IMR-90 (cell line): ENCODE results near the gene PCDHA8. TPM values are rescaled to one million over a fixed set of nuclear protein-coding genes. Genes with fewer than 3 reads are reported as not detected.

Experiments
- ATAC-seq: fragments of 200-7000 bp; cut with Tn5 transposase; 2 replicates; pipeline ENCODE4 v1.9.1; 2020; ENCODE audit warnings: low read depth, mild to moderate bottlenecking, moderate library complexity
- BruUV-seq: library from RNA; stranded (reverse); fragments of 400-500 nt; replicated peaks from 2 replicates; lab custom pipeline; 2021; lab: Mats Ljungman, UMichigan
- CTCF ChIA-PET: fragments of 300-600 bp; formaldehyde crosslinking; extraction: SDS; loops from one replicate; lab custom pipeline; 2021; ENCODE audit warnings: antibody characterized with exemption; lab: Yijun Ruan, JAX
- POLR2A ChIA-PET: fragments of 300-600 bp; sonication (Branson Sonifier 250); formaldehyde crosslinking; loops from one replicate; lab custom pipeline; 2022; ENCODE audit warnings: antibody characterized with exemption; ENCODE audit not compliant: unreplicated experiment; lab: Charles Lee
- DNase-seq: peaks from one replicate; pipeline ENCODE4 v3.0.0; 2013
- H2AFZ ChIP-seq: replicated peaks from 2 replicates; pipeline ENCODE3; 2013; ENCODE audit warnings: low read length, mild to moderate bottlenecking; ENCODE audit not compliant: poor library complexity
- H2AK5ac ChIP-seq: 2 replicates; pipeline ENCODE4 v1.6.1; 2013; ENCODE audit warnings: low read depth, low read length, inconsistent platforms
- H2AK9ac ChIP-seq: replicated peaks from 2 replicates; pipeline ENCODE3; 2013; ENCODE audit warnings: mild to moderate bottlenecking, low read depth, low read length, moderate library complexity; ENCODE audit not compliant: poor library complexity
- H2BK120ac ChIP-seq: 2 replicates; pipeline ENCODE4 v1.6.1; 2013; ENCODE audit warnings: low read depth, low read length, inconsistent platforms
- H2BK15ac ChIP-seq: 3 replicates; pipeline ENCODE4 v1.6.1; 2013; ENCODE audit warnings: low read depth, low read length, inconsistent platforms
- H2BK20ac ChIP-seq: 2 replicates; pipeline ENCODE4 v1.6.1; 2013; ENCODE audit warnings: low read depth, mild to moderate bottlenecking, inconsistent platforms, low read length, moderate library complexity
- H2BK5ac ChIP-seq: 2 replicates; pipeline ENCODE4 v1.6.1; 2013; ENCODE audit warnings: mild to moderate bottlenecking, low read depth, low read length, inconsistent platforms; ENCODE audit not compliant: poor library complexity, severe bottlenecking
- H3K14ac ChIP-seq: replicated peaks from 2 replicates; pipeline ENCODE4 v1.6.1; 2013; ENCODE audit warnings: low read depth, low read length, inconsistent platforms
- H3K18ac ChIP-seq: 2 replicates; pipeline ENCODE4 v1.6.1; 2013; ENCODE audit warnings: low read depth, low read length, control low read depth
- H3K23ac ChIP-seq: 2 replicates; pipeline ENCODE4 v1.6.1; 2013; ENCODE audit warnings: low read depth, low read length, inconsistent platforms
- H3K27ac ChIP-seq: 2 replicates; pipeline ENCODE4 v1.5.1; 2013; ENCODE audit warnings: mild to moderate bottlenecking, control low read depth, low read length; ENCODE audit not compliant: insufficient read depth
- H3K27me3 ChIP-seq: 2 replicates; pipeline ENCODE4 v1.6.1; 2013; ENCODE audit warnings: low read length; ENCODE audit not compliant: control insufficient read depth, insufficient read depth
- H3K36me3 ChIP-seq: 2 replicates; pipeline ENCODE4 v1.6.1; 2013; ENCODE audit warnings: low read length, mixed read lengths; ENCODE audit not compliant: control insufficient read depth, insufficient read depth
- H3K4ac ChIP-seq: 2 replicates; pipeline ENCODE4 v1.6.1; 2013; ENCODE audit warnings: low read depth, low read length, inconsistent platforms
- H3K4me1 ChIP-seq: 2 replicates; pipeline ENCODE4 v1.6.1; 2013; ENCODE audit warnings: low read length, mixed read lengths; ENCODE audit not compliant: control insufficient read depth, insufficient read depth
- H3K4me2 ChIP-seq: 2 replicates; pipeline ENCODE4 v1.6.1; 2013; ENCODE audit warnings: low read depth, mild to moderate bottlenecking, control low read depth, low read length, moderate library complexity
- H3K4me3 ChIP-seq: 2 replicates; pipeline ENCODE4 v1.5.1; 2013; ENCODE audit warnings: low read depth, mild to moderate bottlenecking, control low read depth, low read length, moderate library complexity; ENCODE audit not compliant: insufficient read depth
- H3K56ac ChIP-seq: 2 replicates; pipeline ENCODE4 v1.6.1; 2013; ENCODE audit warnings: low read length, inconsistent platforms; ENCODE audit not compliant: insufficient read depth; ENCODE audit errors: extremely low read depth
- H3K79me1 ChIP-seq, 2 experiments: 2 replicates each; pipeline ENCODE4 v1.6.1; 2013; ENCODE audit warnings: low read length in 2 of 2, inconsistent platforms in 1 of 2, low read depth in 1 of 2
- H3K9ac ChIP-seq: 2 replicates; pipeline ENCODE4 v1.6.1; 2013; ENCODE audit warnings: low read depth, low read length, control low read depth
- H3K9me1 ChIP-seq: 2 replicates; pipeline ENCODE4 v1.6.1; 2013; ENCODE audit warnings: low read length, inconsistent platforms; ENCODE audit not compliant: insufficient read depth
- H3K9me3 ChIP-seq: 2 replicates; pipeline ENCODE4 v1.6.1; 2013; ENCODE audit warnings: low read length; ENCODE audit not compliant: control insufficient read depth, insufficient read depth
- H4K20me1 ChIP-seq: 2 replicates; pipeline ENCODE4 v1.6.1; 2013; ENCODE audit warnings: low read length, inconsistent platforms; ENCODE audit not compliant: insufficient read depth
- H4K5ac ChIP-seq: 2 replicates; pipeline ENCODE4 v1.6.1; 2013; ENCODE audit warnings: mild to moderate bottlenecking, low read depth, low read length, control low read depth
- H4K8ac ChIP-seq, 2 experiments: 2 replicates each; pipeline ENCODE4 v1.6.1; 2013; ENCODE audit warnings: low read depth in 2 of 2, low read length in 2 of 2, control low read depth in 1 of 2, inconsistent platforms in 1 of 2
- H4K91ac ChIP-seq: 2 replicates; pipeline ENCODE4 v1.6.1; 2013; ENCODE audit warnings: low read depth, low read length, inconsistent platforms; ENCODE audit not compliant: insufficient read depth
- BHLHE40 ChIP-seq: fragments of 150-350 bp; IDR thresholded peaks from 2 replicates; pipeline ENCODE4 v1.6.1; 2016; ENCODE audit warnings: mild to moderate bottlenecking, low read depth, low read length
- MAFK ChIP-seq: IDR thresholded peaks from 2 replicates; pipeline ENCODE4 v1.6.1; 2012; ENCODE audit warnings: low read depth, low read length, improper control_type of control experiment
- WGBS, 2 experiments: methylation state at CpG; one replicate each; pipeline versions ENCODE4 v1.1.5 to v1.1.7; 2013; ENCODE audit warnings: missing lambda C conversion rate in 2 of 2; ENCODE audit not compliant: insufficient read length in 1 of 2; ENCODE audit errors: extremely low coverage in 2 of 2; 5-methylcytosine and 5-hydroxymethylcytosine counted together
- dilution Hi-C: fragments of 300-500 bp; cut with HindIII; formaldehyde crosslinking; loops from one replicate; pipeline ENCODE4 v1.14.3; 2018; ENCODE audit warnings: low sequenced_read_pairs; ENCODE audit not compliant: unreplicated experiment
- in situ Hi-C: fragments of 300-500 bp; cut with MboI; formaldehyde crosslinking; loops from 3 replicates; pipeline ENCODE4 v1.14.3; 2019; ENCODE audit warnings: low sequenced_read_pairs, inconsistent platforms, mixed read lengths
- intact Hi-C: fragments of 100-400 bp; cut with micrococcal nuclease; formaldehyde crosslinking; loops from 2 replicates; pipeline ENCODE4 v1.10.0; 2022
- polyA plus RNA-seq, 3 experiments: library from polyadenylated mRNA; depleted of rRNA; stranded (reverse); fragments of >200 nt; gene quantifications; 2 replicates each; pipeline ENCODE4 v1.2.3, GENCODE V29; 2012; ENCODE audit warnings: low replicate concordance in 1 of 3
- total RNA-seq: library from RNA; depleted of rRNA; stranded (reverse); fragments of >200 nt; gene quantifications from 2 replicates; pipeline ENCODE4 v1.2.3, GENCODE V29; 2012

The PCDHA8 gene
- total and polyA plus RNA-seq, 2 of the 4 experiments (the other 2 are of a cell fraction) = under 0.01 to 0.02 TPM

GRCh38 chr5:140796718-140797095, 44.3 kb upstream of the PCDHA8 start:
- Histone ChIP-seq H3K9me1 (no peaks in the 10 kb centered on the region), H4K5ac (no peak overlapping the region), H3K56ac (no peak overlapping the region), H3K27ac (no peak overlapping the region), H3K18ac (no peak overlapping the region), H3K4me3 (no peak overlapping the region), H3K9ac (no peak overlapping the region), H3K4me2 (no peak overlapping the region), H4K20me1 (no peaks in the 10 kb centered on the region), H3K27me3 (no peaks in the 10 kb centered on the region), H2BK5ac (no peak overlapping the region), H3K79me1 (no peaks in the 10 kb centered on the region), H2BK120ac (no peak overlapping the region), H3K9me3 (peaks cover 19% of the 10 kb centered on the region), H3K4me1 (no peaks in the 10 kb centered on the region), H3K4ac (no peak overlapping the region), H2AFZ (no peak overlapping the region), H2BK15ac (no peak overlapping the region), H2AK9ac (no peak overlapping the region), H3K36me3 (no peaks in the 10 kb centered on the region), H4K91ac (no peak overlapping the region), H4K8ac (no peak overlapping the region), H2BK20ac (no peak overlapping the region), H3K23ac (no peak overlapping the region), H3K14ac (no peak overlapping the region), H2AK5ac (no peak overlapping the region)
- intact Hi-C loops = no loop called here
- DNase-seq (no peak), ATAC-seq (no peak)
- CTCF ChIA-PET = no interaction called here
- TF ChIP-seq BHLHE40 (no peak), MAFK (no peak)
- POLR2A ChIA-PET = no interaction called here
- in situ Hi-C loops = no loop called here
- dilution Hi-C loops = no loop called here
- BruUV-seq = no TSS peak
- WGBS, 2 experiments = 54% methylated on average over 33 of the region's 39 CpGs; no CpG with 5 or more reads in 1 of the 2 experiments
